Skin epidermis (tissue), 12 donors: Measurements from ENCODE around the gene HAGH.

ENCODE experiments used
- H3K27ac ChIP-seq, 21 experiments: fragments of 200-600 bp; sonication (generic) in 11 of 21; one replicate each; pipeline ENCODE4 v1.5.0; 2020; ENCODE audit warnings: mild to moderate bottlenecking in 3 of 21, inconsistent platforms in 2 of 21, moderate library complexity in 2 of 21
- H3K4me3 ChIP-seq, 7 experiments: fragments of 200-600 bp; sonication (generic) in 2 of 7; one replicate each; pipeline ENCODE4 v1.5.0; 2020; ENCODE audit warnings: inconsistent platforms in 2 of 7, mild to moderate bottlenecking in 2 of 7, moderate library complexity in 1 of 7

HAGH gene

DNA sequence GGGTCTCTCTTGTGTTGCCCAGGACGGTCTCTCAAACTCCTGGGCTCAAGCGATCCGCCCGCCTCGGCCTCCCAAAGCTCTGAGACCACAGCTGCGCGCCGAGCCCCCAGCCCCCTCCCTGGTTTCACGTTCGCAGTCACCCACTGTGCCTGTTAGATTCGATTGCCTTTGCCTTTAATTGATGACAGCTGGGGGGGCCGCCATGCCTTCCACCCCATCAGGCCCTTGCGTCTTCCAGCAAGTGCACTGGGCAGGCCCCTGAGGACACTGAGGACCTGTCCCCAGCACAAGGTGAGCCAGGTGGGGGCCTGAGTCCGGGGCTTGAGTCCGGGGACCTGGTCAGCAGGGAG, 36.4 kb downstream of the HAGH start:
- peak overlapping the region in 1 of 21 experiments; percentile 49 for H3K27ac ChIP-seq
- H3K4me3 ChIP-seq: no peak overlapping the region

- H3K27ac ChIP-seq: peak overlapping the region in 2 of 21 experiments; percentile 49 to 62
- no peak overlapping the region for H3K4me3 ChIP-seq
These were observed 37.0 kb downstream of the HAGH start for GRCh38 chr16:1789643-1790045.

GRCh38 chr16:1788708-1789100, 37.9 kb downstream of the HAGH start:
- Histone ChIP-seq H3K4me3 (no peak overlapping the region), H3K27ac (peak overlapping the region in 5 of 21 experiments; percentile 10 to 62 (median 49))

DNA sequence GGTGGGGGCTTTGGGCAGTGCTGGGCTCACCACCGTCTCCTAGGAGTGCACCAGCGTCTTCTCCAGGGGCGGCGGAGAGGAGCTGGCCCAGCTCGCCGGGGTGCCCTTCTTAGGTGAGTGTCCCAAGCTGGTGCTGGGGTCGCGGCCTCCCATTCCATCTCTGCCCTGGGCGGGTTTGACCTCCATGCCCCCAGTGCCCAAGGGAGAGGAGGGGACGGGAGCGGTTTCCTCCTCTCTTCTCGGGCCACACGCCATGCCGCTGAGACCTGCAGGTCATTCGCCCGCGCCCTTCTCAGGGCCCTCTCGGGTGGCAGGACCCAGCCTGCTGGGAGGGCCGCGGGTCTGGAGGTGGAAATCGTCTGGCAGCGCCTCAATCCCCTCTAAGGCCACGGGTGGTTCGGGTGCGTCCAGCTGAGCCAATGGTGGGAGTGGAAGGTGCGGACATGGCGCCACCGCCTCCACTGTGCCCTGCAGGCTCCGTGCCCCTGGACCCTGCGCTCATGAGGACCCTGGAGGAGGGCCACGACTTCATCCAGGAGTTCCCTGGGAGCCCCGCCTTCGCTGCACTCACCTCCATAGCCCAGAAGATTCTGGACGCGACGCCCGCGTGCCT, 38.4 kb downstream of the HAGH start:
- peak overlapping the region in 4 of 21 experiments; percentile 10 to 55 (median 34) for H3K27ac ChIP-seq
- no peak overlapping the region for H3K4me3 ChIP-seq

DNA sequence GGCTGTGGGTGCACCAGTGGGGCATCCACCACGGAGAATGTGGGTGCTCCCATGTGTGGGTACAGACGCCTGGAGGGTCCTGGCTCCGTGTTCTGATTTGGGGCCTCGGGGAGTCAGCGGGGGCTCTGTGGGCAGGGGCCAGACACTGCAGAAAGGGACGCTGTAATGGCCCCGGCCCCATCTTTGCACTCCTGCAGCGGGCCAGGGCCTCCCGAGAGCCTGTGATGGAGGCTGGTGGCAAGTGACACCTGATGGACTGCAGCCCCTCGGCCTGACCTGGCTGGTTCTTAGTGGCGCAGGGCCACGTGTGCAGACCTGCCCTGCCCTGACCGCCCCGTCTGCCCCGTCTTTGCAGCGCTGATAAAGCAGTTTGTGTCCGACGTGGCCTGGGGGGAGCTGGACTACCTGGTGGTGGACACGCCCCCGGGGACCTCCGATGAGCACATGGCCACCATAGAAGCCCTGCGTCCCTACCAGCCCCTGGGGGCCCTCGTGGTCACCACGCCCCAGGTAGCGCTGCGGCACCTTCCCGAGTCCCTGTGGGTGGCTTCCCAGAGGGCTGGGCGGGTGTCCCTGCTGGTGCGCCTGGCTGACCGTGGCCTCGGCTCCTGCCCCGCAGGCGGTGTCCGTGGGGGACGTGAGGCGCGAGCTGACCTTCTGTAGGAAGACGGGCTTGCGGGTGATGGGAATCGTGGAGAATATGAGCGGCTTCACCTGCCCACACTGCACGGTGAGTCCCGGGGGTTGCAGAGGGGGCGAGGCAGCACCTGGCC, 39.1 kb downstream of the HAGH start:
- H3K4me3 ChIP-seq: no peak overlapping the region
- H3K27ac ChIP-seq: peak overlapping the region in 1 of 21 experiments; percentile 19

DNA sequence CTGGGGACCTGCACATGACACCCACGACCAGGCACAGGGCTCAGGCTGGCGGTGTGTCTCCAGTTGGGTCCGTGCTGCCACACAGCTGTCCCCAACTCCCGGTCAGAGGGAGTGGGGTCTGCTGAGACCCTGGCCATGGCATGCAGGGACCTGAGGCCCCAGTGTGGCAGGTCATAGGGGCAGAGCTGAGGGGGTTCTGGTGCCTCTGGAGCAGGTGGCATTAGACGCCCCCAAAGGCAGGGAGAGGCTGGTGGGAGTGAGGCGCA, 39.6 kb downstream of the HAGH start:
- no peak overlapping the region for H3K27ac ChIP-seq

GRCh38 chr16:1786242-1787055, 40.2 kb downstream of the HAGH start:
- Histone ChIP-seq H3K4me3 (no peak overlapping the region), H3K27ac (no peak overlapping the region)

More for the DNA sequence above, 39.6 kb downstream of the HAGH start:
- no peak overlapping the region for H3K4me3 ChIP-seq

DNA sequence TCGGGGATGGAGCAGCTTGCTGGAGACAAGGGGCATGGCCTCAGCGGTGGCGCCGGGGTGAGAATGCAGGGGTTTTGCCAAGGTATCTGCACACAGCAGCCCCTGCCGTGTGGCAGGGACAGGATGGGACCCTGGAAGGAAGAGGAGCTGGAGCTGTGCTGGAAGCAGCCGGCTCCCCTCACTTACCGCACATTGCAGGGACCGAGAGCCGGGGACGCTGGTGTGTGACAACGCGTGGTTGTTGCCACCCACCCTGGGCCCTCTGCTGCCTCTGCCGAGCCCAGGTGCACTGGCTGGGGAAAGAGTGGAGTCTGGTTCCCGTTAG, 40.8 kb downstream of the HAGH start:
- Histone ChIP-seq H3K4me3 (no peak overlapping the region), H3K27ac (no peak overlapping the region)

DNA sequence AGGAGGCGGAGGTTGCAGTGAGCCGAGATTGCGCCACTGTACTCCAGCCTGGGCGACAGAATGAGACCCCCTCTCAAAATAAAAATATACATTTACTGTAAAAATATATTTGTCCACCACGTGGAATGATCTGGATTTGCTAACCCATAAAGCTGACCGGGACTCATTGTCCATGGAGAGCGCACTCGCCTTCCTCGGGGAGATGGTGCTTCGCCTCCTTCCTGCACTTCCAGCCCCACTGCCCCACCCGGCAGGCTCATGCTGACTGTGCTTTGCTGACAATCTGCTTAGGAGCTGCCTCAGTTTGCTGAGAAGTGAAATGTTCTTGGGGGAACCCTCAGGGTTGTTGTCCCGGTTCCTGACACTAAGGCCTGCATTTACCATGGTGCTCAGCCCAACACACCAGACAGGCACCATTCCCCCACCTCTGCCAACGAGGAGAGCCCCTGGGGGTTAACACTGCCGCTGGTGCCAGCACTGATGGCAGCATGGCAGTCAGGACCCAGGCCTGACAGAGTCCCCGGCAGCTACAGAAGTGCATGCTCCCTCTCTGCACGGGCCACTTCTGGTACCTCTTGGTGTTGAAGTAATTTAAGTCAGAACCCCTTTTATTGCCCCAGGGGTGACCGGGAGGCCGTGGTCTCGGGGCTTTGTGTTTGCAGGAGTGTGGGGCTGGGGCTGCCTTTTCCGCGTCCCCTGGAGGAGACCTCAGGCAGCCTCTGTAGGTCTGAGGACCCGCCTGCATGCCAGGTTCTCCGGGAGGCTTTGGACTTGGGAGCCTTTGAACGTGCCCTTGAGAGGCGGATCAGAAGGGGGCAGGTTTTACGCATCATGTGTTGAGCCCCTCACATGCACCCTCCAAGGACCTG, 41.4 kb downstream of the HAGH start:
- no peak overlapping the region for H3K27ac ChIP-seq

GRCh38 chr16:1782408-1783264, 44.0 kb downstream of the HAGH start, which contains the start of the genes NUBP2 and SPSB3:
NUBP2 (plus strand) TSS chr16:1782960; CDS start chr16:1783021, 61 bp downstream.
SPSB3 (minus strand) TSS chr16:1782571; CDS start chr16:1781483, 1,088 bp downstream.
- H3K27ac ChIP-seq: peak within 1 kb of the TSS; percentile 80 to 93 (median 87)
- H3K4me3 ChIP-seq: peak within 1 kb of the TSS; percentile 75 to 99 (median 96)

More for the DNA sequence above, 41.4 kb downstream of the HAGH start:
- no peak overlapping the region for H3K4me3 ChIP-seq

- Histone ChIP-seq H3K4me3 (peak overlapping the region; percentile 75 to 99 (median 96)), H3K27ac (peak overlapping the region; percentile 26 to 93 (median 85))
These were observed 44.7 kb downstream of the HAGH start for GRCh38 chr16:1781758-1782407.

DNA sequence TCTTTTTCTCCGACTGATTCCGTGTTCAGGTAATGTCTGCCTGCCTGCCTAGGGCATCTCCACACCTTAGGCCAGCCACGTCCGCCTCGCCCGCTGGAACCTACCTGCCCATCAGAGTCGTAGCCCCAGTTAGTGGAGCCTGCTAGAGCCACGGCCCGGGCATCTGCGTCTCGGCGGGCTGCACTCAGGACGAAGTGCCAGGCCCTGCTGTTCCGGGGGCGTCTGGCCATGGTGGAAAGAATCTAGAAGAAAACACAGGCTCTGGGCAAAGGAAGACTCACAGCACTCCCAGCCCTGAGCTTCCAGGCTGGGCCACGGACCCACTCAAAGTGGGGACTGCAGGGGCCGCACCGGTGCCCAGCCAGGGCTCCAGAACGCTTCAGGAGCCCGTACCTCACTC, 45.4 kb downstream of the HAGH start:
- Histone ChIP-seq H3K27ac (peak overlapping the region in 17 of 21 experiments; percentile 76 to 93 (median 87)), H3K4me3 (peak overlapping the region; percentile 75 to 99 (median 96))

DNA sequence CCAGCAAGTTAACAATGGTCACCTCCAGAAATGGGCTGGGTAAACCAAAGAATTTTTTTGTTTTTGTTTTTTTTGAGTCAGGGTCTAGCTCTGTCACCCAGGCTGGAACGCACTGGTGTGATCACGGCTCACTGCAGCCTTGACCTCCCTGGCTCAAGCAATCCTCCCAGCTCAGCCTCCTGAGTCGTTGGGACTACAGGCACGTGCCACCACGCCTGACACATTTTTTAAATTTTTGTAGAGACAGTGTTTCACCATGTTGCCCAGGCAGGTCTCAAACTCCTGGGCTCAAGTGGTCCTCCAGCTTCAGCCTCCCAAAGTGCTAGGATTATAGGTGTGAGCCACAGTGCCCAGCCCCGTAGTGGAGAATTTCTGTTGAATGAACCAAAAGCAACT, 46.0 kb downstream of the HAGH start:
- Histone ChIP-seq H3K4me3 (no peak overlapping the region), H3K27ac (peak overlapping the region in 2 of 21 experiments; percentile 6 to 92)

DNA sequence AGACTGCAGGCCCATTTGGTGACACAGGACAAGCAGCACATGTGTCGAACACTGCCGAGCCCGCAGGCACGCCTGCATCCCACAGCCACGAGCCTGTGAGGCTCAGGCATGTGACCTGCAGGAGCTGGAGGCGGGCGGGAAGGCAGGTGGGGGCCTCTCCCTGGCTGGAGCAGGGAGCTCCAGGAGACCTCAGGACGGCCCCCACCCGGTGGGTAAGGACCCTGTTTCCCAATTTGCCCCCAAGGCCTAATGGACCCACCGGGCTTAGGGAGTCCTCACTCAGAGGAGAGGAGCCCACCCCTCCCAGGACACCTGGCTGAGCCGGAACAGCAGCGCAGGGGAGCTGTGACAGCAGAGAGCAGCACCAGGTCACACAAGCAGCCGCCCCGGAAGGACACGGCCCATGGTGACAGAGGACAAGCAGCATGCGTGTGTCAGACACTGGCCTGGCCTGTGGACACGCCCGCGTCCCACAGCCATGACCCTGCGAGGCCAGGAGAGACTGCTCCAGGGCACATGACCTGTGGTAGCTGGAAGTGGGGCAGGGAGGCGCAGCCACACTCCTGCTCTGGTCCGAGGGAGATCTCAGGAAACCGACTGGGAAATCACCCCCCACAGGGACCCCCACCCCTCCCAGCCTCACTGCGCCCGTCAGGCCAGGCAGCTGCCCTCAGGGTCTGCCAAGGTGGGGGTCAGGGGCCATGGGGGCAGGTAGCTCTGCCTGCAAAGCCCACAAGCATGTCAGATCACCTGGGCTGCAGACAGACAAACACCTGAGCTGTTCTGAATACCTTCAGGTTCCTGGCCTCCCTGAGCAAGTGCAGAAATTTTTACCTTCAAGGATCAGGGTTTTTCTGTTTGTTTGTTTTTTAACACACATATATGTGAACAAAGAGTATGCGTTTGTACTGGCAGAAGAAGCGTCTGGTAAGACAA, 46.6 kb downstream of the HAGH start:
- Histone ChIP-seq H3K4me3 (no peak overlapping the region), H3K27ac (peak overlapping the region in 4 of 21 experiments; percentile 6 to 27 (median 17))

DNA sequence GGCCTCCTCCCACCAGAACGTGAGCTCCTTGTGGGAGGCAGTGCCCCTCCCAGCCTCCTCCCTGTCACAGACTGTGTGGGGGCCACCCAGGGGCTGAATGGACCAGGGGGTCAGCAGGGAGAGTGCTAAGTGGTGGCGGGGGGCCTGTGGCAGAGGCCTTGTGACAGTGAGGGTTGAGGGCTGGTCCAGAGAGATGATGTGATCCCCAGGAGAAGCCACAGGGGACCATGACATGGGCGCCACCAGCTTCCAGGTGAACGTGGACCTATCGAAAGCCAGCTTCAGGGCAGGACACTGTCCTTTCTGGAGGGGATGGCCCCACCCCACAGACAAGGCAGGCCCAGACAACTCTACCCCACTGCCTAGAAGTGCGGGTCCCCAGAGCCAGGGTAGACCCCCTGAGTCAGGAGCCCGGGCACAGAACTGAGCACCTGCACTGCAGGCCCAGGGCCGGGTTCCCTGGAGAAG, 47.4 kb downstream of the HAGH start:
- H3K27ac ChIP-seq: peak overlapping the region in 3 of 21 experiments; percentile 6 to 21 (median 13)
- no peak overlapping the region for H3K4me3 ChIP-seq

DNA sequence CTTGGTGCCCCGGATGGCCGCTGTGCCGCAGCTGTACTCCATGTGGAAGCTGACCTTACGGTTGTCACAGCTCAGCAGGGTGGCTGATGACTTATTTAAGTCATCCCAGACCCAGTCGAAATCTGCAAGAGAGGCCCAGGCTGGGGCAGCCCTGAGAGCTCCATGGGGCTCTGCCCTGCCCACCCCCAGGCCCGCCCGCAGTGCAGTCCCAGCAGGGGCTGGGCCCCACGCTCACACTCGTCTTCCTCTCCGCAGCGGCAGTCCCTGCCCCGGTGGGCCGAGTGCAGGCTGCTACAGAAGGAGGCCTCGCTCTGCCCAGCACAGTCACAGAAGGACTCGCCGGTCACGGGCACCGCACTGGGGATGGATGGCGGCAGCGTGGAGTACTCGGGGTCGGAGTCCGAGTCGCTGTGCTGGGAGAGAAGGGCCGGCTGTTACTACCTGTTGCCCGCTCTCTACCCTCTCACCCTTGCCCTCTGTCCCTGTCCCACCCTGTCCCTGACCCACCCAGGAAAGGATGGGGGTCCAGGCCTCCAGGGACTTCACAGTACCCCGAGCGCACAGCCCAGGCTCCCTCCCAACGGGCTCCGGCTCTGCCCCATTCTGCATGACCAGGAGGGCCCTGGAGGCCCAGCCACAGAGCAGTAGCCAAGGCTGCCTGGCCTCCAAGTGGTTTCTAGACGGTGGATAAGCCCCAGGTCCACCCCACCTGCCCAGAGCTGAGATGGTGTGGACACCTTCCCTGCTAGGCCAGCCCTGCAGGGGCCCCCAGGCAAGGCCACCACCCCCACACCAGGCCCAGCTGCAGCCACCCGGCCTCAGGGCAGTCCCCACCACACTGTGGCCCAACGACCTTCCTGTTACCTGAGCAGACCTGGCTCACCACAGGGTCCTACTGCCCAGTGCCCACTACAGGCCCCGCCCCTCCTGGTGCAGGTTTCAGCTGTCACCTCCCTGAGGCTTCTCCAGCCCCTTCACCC, 48.1 kb downstream of the HAGH start:
- Histone ChIP-seq H3K27ac (peak overlapping the region in 3 of 21 experiments; percentile 3 to 21 (median 19)), H3K4me3 (no peak overlapping the region)
